ENCODE data around the gene SDC3.
A peak's percentile ranks its signal among the peaks of the same experiment; 100 is the strongest.

Gene SDC3

DNA sequence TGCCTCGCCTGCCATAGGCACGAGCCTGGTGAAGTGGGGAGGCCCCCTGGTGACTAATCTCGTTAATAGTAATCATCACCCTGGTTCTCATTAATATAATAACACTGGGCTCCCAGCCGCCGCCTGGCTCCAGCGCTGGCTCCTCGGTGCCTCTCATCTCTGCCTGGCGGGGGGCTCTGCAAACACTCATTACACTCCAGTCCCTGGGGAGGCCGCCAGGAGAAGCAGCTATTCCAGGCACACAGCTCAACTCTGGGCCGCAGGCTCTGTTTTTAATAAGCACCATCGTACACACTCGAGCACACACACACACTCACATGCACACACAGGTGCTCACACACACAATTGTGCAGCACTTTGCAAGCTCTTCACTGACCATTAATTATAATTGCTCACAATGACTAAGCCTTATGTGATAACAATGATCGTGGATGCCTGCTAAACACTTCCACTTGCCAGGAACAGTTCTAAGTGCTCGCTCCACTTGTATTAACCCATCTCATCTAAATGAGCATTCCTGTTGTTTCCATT is 52.2 kb downstream of the SDC3 start:
- no peaks in the 10 kb centered on the region for H3K9me3 ChIP-seq (ENCODE audit: control insufficient read depth, insufficient read depth, low read length)
- no peak overlapping the region for H3K27ac ChIP-seq (ENCODE audit: low read depth, low read length)
- H3K4me3 ChIP-seq (ENCODE audit: low read length) = no peak overlapping the region
- no peaks in the 10 kb centered on the region for H3F3A ChIP-seq (ENCODE audit: control insufficient read depth, insufficient read depth)
- no peaks in the 10 kb centered on the region for H3K36me3 ChIP-seq (ENCODE audit: control insufficient read depth, low read length)
- H3K4me1 ChIP-seq (ENCODE audit: control insufficient read depth, low read length) = peaks cover 7% of the 10 kb centered on the region; the same call in 1 of the 2 replicates
- H3K79me2 ChIP-seq (ENCODE audit: control insufficient read depth, low read length) = no peaks in the 10 kb centered on the region
- no peaks in the 10 kb centered on the region for H3K9me2 ChIP-seq (replicated peaks; ENCODE audit: control insufficient read depth, low read length)
- H3K4me2 ChIP-seq (ENCODE audit: low read length) = no peak overlapping the region
- H4K20me1 ChIP-seq (ENCODE audit: control insufficient read depth, insufficient read depth, low read depth, low read length) = no peaks in the 10 kb centered on the region
- TF ChIP-seq, protein P1, sequence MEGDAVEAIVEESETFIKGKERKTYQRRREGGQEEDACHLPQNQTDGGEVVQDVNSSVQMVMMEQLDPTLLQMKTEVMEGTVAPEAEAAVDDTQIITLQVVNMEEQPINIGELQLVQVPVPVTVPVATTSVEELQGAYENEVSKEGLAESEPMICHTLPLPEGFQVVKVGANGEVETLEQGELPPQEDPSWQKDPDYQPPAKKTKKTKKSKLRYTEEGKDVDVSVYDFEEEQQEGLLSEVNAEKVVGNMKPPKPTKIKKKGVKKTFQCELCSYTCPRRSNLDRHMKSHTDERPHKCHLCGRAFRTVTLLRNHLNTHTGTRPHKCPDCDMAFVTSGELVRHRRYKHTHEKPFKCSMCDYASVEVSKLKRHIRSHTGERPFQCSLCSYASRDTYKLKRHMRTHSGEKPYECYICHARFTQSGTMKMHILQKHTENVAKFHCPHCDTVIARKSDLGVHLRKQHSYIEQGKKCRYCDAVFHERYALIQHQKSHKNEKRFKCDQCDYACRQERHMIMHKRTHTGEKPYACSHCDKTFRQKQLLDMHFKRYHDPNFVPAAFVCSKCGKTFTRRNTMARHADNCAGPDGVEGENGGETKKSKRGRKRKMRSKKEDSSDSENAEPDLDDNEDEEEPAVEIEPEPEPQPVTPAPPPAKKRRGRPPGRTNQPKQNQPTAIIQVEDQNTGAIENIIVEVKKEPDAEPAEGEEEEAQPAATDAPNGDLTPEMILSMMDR (IDR thresholded peaks at IDR 0.05; ENCODE audit: low read depth, low read length, poor library complexity, severe bottlenecking) = peak; percentile 18
- no peak for TF ChIP-seq EZH2phosphoT487 (IDR thresholded peaks at IDR 0.05; ENCODE audit: borderline replicate concordance, low read length)
- H3K27me3 ChIP-seq (ENCODE audit: control insufficient read depth, low read length) = peaks cover 26% of the 10 kb centered on the region

DNA sequence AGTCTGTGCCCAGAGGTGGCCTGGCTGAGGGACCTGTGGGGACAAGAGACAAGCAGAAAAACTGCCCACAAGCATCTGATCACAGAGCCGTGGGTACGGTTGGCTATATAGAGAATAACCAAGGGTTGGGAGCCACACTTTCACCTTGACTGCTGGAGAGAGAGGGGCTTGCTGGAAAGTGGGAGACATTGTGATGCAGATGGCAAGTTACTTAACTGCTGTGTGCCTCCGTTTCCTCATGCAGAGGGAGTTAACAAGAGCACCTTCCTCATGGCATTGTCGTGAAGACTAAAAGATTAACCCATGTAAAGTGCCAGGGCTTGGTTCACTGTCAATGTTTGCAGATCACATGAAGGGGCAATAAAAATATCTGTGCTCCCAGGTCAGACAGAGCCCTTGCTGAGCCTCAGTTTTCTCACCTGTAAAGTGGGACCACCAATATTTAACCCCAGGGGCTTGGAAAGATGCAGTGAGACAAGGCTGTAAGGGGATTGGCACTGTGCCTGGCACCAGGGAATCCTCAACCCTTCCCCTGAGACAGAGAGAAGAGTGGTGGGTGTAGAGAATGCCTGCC is 52.8 kb downstream of the SDC3 start:
- peaks cover 7% of the 10 kb centered on the region; the same call in 1 of the 2 replicates for H3K4me1 ChIP-seq (ENCODE audit: control insufficient read depth, low read length)
- no peak overlapping the region for H3K4me2 ChIP-seq (ENCODE audit: low read length)

DNA sequence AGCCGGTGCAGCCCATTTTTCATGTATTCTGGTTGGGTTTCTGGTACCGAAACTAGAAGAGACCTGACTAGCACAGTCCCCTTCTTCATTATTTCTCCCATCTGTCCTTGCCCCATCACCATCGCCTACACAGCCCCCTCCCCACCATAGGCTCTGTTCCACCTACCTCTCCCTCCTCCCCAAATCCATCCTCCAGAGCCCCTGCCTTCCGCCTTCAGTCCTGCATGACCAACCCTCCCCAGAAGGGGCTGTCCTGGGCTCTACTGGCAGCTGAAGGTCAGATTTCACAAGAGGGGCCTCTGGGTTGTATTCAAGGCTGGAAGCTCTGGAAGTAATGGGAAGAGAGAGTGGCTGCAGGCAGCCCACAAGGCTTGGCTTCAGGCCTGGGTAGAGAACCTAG is 55.2 kb downstream of the SDC3 start:
- Histone ChIP-seq H3K9me2 (replicated peaks; ENCODE audit: control insufficient read depth, low read length) (no peaks in the 10 kb centered on the region), H3K27ac (ENCODE audit: low read depth, low read length) (no peak overlapping the region), H3K27me3 (ENCODE audit: control insufficient read depth, low read length) (peaks cover 16% of the 10 kb centered on the region), H3K4me1 (ENCODE audit: control insufficient read depth, low read length) (peaks cover 13% of the 10 kb centered on the region), H3K4me2 (ENCODE audit: low read length) (no peak overlapping the region), H3F3A (ENCODE audit: control insufficient read depth, insufficient read depth) (no peaks in the 10 kb centered on the region), H3K79me2 (ENCODE audit: control insufficient read depth, low read length) (no peaks in the 10 kb centered on the region), H4K20me1 (ENCODE audit: control insufficient read depth, insufficient read depth, low read depth, low read length) (no peaks in the 10 kb centered on the region), H3K9me3 (ENCODE audit: control insufficient read depth, insufficient read depth, low read length) (no peaks in the 10 kb centered on the region), H3K36me3 (ENCODE audit: control insufficient read depth, low read length) (no peaks in the 10 kb centered on the region), H3K4me3 (ENCODE audit: low read length) (no peak overlapping the region)
- no peak for TF ChIP-seq EZH2phosphoT487 (IDR thresholded peaks at IDR 0.05; ENCODE audit: borderline replicate concordance, low read length)
- TF ChIP-seq, protein P1 (IDR thresholded peaks at IDR 0.05; ENCODE audit: low read depth, low read length, poor library complexity, severe bottlenecking) = no peak

More for the DNA sequence above, 52.8 kb downstream of the SDC3 start:
- Histone ChIP-seq H3K27me3 (ENCODE audit: control insufficient read depth, low read length) (peaks cover 20% of the 10 kb centered on the region), H3K36me3 (ENCODE audit: control insufficient read depth, low read length) (no peaks in the 10 kb centered on the region), H3F3A (ENCODE audit: control insufficient read depth, insufficient read depth) (no peaks in the 10 kb centered on the region), H3K4me3 (ENCODE audit: low read length) (no peak overlapping the region), H3K9me3 (ENCODE audit: control insufficient read depth, insufficient read depth, low read length) (no peaks in the 10 kb centered on the region), H4K20me1 (ENCODE audit: control insufficient read depth, insufficient read depth, low read depth, low read length) (no peaks in the 10 kb centered on the region), H3K79me2 (ENCODE audit: control insufficient read depth, low read length) (no peaks in the 10 kb centered on the region), H3K9me2 (replicated peaks; ENCODE audit: control insufficient read depth, low read length) (no peaks in the 10 kb centered on the region), H3K27ac (ENCODE audit: low read depth, low read length) (no peak overlapping the region)
- TF ChIP-seq, protein P1 (IDR thresholded peaks at IDR 0.05; ENCODE audit: low read depth, low read length, poor library complexity, severe bottlenecking) = no peak
- no peak for TF ChIP-seq EZH2phosphoT487 (IDR thresholded peaks at IDR 0.05; ENCODE audit: borderline replicate concordance, low read length)
